H1 (cell line): Measurements from ENCODE around the gene PAK5. TPM values are rescaled to one million over a fixed set of nuclear protein-coding genes. Genes with fewer than 3 reads are reported as not detected.

Experiments
- ATF2 ChIP-seq: IDR thresholded peaks from 2 replicates; pipeline ENCODE4 v1.6.1; 2012; ENCODE audit warnings: low read length, inconsistent platforms
- ATF3 ChIP-seq: IDR thresholded peaks from 2 replicates; pipeline ENCODE4 v1.6.1; 2011; ENCODE audit warnings: low read depth, mild to moderate bottlenecking, low read length; ENCODE audit not compliant: insufficient read depth
- BCL11A ChIP-seq, 2 experiments: IDR thresholded peaks; one replicate each; pipeline ENCODE4 v1.6.1; 2011; ENCODE audit warnings: low read depth in 2 of 2, low read length in 2 of 2, mild to moderate bottlenecking in 2 of 2
- BRCA1 ChIP-seq: IDR thresholded peaks from 2 replicates; pipeline ENCODE4 v1.6.1; 2012; ENCODE audit warnings: low read depth, low read length, improper control_type of control experiment
- CREB1 ChIP-seq: IDR thresholded peaks from 2 replicates; pipeline ENCODE4 v1.6.1; 2012; ENCODE audit warnings: inconsistent platforms
- FOSL1 ChIP-seq: IDR thresholded peaks from 2 replicates; pipeline ENCODE4 v1.6.1; 2011; ENCODE audit warnings: mild to moderate bottlenecking, low read depth, low read length, moderate library complexity; ENCODE audit not compliant: insufficient read depth
- GTF2F1 ChIP-seq: IDR thresholded peaks from 2 replicates; pipeline ENCODE4 v1.6.1; 2012; ENCODE audit warnings: low read depth, low read length, improper control_type of control experiment, borderline replicate concordance
- HDAC2 ChIP-seq, 2 experiments: fragments of 300-600 bp in 1 of 2; sonication (generic) in 1 of 2; IDR thresholded peaks; 2 replicates each; pipeline ENCODE4 v1.6.1; 2011 to 2012; ENCODE audit warnings: low read depth in 2 of 2, low read length in 2 of 2, mild to moderate bottlenecking in 2 of 2, moderate library complexity in 2 of 2, borderline replicate concordance in 1 of 2, inconsistent platforms in 1 of 2
- HDAC6 ChIP-seq: IDR thresholded peaks from one replicate; pipeline ENCODE4 v1.7.1; 2012; ENCODE audit warnings: low read depth, mild to moderate bottlenecking, inconsistent platforms, low read length, moderate library complexity
- JUN ChIP-seq: IDR thresholded peaks from 2 replicates; pipeline ENCODE4 v1.6.1; 2011; ENCODE audit warnings: low read depth, mild to moderate bottlenecking, improper control_type of control experiment, low read length
- KDM5A ChIP-seq: fragments of 200-600 bp; IDR thresholded peaks from 2 replicates; pipeline ENCODE4 v1.7.1; 2012; ENCODE audit warnings: mild to moderate bottlenecking, low read length, inconsistent platforms, mixed read lengths
- MAFK ChIP-seq: IDR thresholded peaks from 2 replicates; pipeline ENCODE4 v1.6.1; 2012; ENCODE audit warnings: low read depth, mild to moderate bottlenecking, improper control_type of control experiment, low read length
- MAX ChIP-seq: IDR thresholded peaks from 2 replicates; pipeline ENCODE4 v1.6.1; 2012; ENCODE audit warnings: inconsistent platforms
- POLR2AphosphoS5 ChIP-seq: IDR thresholded peaks from 2 replicates; pipeline ENCODE4 v1.6.1; 2011; ENCODE audit warnings: low read depth, low read length
- RBBP5 ChIP-seq: IDR thresholded peaks from 2 replicates; pipeline ENCODE4 v1.7.1; 2012; ENCODE audit warnings: low read depth, mild to moderate bottlenecking, inconsistent platforms, low read length, moderate library complexity, borderline replicate concordance
- SAP30 ChIP-seq: fragments of 300-600 bp; sonication (generic); IDR thresholded peaks from 2 replicates; pipeline ENCODE4 v1.7.1; 2012; ENCODE audit warnings: low read length, moderate library complexity, mild to moderate bottlenecking, inconsistent platforms; ENCODE audit not compliant: insufficient read depth, insufficient replicate concordance
- SIRT6 ChIP-seq: IDR thresholded peaks from one replicate; pipeline ENCODE4 v1.7.1; 2012; ENCODE audit warnings: low read length, inconsistent platforms
- SP4 ChIP-seq: IDR thresholded peaks from 2 replicates; pipeline ENCODE4 v1.6.1; 2012; ENCODE audit warnings: low read length, inconsistent platforms
- TEAD4 ChIP-seq: IDR thresholded peaks from 2 replicates; pipeline ENCODE4 v1.6.1; 2012; ENCODE audit warnings: low read depth, low read length, inconsistent platforms, mixed read lengths
- YY1 ChIP-seq: IDR thresholded peaks from 2 replicates; pipeline ENCODE4 v1.6.1; 2011; ENCODE audit warnings: low read depth, mild to moderate bottlenecking, low read length
- polyA plus RNA-seq, 7 experiments: library from polyadenylated mRNA; depleted of rRNA in 3 of 7; stranded (reverse) in 5 of 7; unstranded in 2 of 7; fragments of >200 nt in 5 of 7; fragments of 200-250 nt in 2 of 7; gene quantifications; 1 replicate in 5 of 7; 2 replicates in 1 of 7; 4 replicates in 1 of 7; pipeline versions ENCODE4 v1.2.1 to v1.2.3, GENCODE V29; 2011 to 2013; ENCODE audit warnings: missing spikeins in 2 of 7, mixed read lengths in 2 of 7
- total RNA-seq: library from RNA; stranded (reverse); fragmentation: NEBNext Ultra II Directional; extraction: Animal tissue kit (Norgen Biotek cat#: 25700); gene quantifications from 2 replicates; pipeline ENCODE4 v1.2.1, GENCODE V29; 2021
- TF ChIP-seq, protein P1 (sequence below), 3 experiments: IDR thresholded peaks; 1 replicate in 2 of 3; 2 replicates in 1 of 3; pipeline versions ENCODE4 v1.5.1 to v1.6.1; 2011; ENCODE audit warnings: low read length in 3 of 3, mild to moderate bottlenecking in 3 of 3, inconsistent platforms in 2 of 3, low read depth in 1 of 3, moderate library complexity in 1 of 3; ENCODE audit not compliant: insufficient read depth in 1 of 3; ENCODE audit errors: control extremely low read depth in 1 of 3

The PAK5 gene
- total and polyA plus RNA-seq, 2 of the 8 experiments (the other 6 are each of a cell fraction or from before 2014, with no cell fraction given): 0.54 to 0.80 TPM

DNA sequence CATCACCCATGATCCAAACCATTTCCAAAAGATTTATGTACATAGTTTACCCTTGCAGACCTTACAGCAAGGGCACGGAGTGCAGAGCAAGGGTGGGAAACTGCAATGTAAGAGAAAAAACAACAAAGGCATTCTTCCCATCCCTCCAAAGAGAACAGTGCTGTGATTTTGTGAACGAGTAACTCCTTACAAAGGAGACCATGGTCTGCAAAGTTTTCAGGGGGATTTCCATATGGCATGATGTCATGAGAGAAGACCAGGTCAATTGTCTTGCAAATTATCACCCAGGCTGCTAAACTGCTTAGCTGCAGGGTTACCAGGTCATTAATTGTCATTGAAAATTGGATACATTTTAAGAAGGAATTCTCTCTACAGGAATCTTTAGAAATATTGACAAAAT is 266.2 kb downstream of the PAK5 start (continued):
- TF ChIP-seq ATF3: no peak
- TF ChIP-seq SIRT6: no peak
- peak; percentile 36; the same call in 1 of the 2 replicates for TF ChIP-seq MAFK
- TF ChIP-seq TEAD4: peak; percentile 71
- no peak for TF ChIP-seq POLR2AphosphoS5
- TF ChIP-seq YY1: no peak
- no peak for TF ChIP-seq FOSL1
- TF ChIP-seq BRCA1: no peak
- TF ChIP-seq HDAC2 (IDR thresholded peaks at IDR 0.05; ENCODE audit: borderline replicate concordance in 1 of 2, low read depth in 2 of 2, low read length in 2 of 2): peak in 1 of 2 experiments; percentile 69; a peak in 1 of 4 replicates
- no peak for TF ChIP-seq KDM5A
- no peak for TF ChIP-seq RBBP5
- peak; percentile 69 for TF ChIP-seq CREB1
- peak; percentile 93 for TF ChIP-seq JUN
- no peak for TF ChIP-seq SAP30
- TF ChIP-seq GTF2F1: no peak
- TF ChIP-seq HDAC6: no peak
- peak; percentile 88 to 93 for TF ChIP-seq BCL11A (IDR thresholded peaks at IDR 0.05; ENCODE audit: low read depth in 2 of 2, low read length in 2 of 2)
- TF ChIP-seq SP4: no peak
- peak; percentile 99 for TF ChIP-seq ATF2
- TF ChIP-seq, protein P1, sequence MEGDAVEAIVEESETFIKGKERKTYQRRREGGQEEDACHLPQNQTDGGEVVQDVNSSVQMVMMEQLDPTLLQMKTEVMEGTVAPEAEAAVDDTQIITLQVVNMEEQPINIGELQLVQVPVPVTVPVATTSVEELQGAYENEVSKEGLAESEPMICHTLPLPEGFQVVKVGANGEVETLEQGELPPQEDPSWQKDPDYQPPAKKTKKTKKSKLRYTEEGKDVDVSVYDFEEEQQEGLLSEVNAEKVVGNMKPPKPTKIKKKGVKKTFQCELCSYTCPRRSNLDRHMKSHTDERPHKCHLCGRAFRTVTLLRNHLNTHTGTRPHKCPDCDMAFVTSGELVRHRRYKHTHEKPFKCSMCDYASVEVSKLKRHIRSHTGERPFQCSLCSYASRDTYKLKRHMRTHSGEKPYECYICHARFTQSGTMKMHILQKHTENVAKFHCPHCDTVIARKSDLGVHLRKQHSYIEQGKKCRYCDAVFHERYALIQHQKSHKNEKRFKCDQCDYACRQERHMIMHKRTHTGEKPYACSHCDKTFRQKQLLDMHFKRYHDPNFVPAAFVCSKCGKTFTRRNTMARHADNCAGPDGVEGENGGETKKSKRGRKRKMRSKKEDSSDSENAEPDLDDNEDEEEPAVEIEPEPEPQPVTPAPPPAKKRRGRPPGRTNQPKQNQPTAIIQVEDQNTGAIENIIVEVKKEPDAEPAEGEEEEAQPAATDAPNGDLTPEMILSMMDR (IDR thresholded peaks at IDR 0.05; ENCODE audit: control extremely low read depth in 1 of 3, insufficient read depth in 1 of 3, low read depth in 1 of 3, low read length in 3 of 3): no peak
- no peak for TF ChIP-seq MAX
